Lower leg skin (tissue), 3 donors: ENCODE measurements around the gene ASB16.

Source experiments
- CTCF ChIP-seq, 3 donors: fragments of 450-650 bp; IDR thresholded peaks; one replicate each; pipeline ENCODE4 v1.5.1; 2016; ENCODE audit warnings: antibody characterized with exemption in 3 of 3, mild to moderate bottlenecking in 3 of 3, moderate library complexity in 2 of 3
- POLR2A ChIP-seq, 2 donors: fragments of 450-650 bp; IDR thresholded peaks; one replicate each; pipeline ENCODE4 v1.6.1; 2016 to 2017; ENCODE audit warnings: antibody characterized with exemption in 2 of 2, mild to moderate bottlenecking in 1 of 2, moderate library complexity in 1 of 2

DNA sequence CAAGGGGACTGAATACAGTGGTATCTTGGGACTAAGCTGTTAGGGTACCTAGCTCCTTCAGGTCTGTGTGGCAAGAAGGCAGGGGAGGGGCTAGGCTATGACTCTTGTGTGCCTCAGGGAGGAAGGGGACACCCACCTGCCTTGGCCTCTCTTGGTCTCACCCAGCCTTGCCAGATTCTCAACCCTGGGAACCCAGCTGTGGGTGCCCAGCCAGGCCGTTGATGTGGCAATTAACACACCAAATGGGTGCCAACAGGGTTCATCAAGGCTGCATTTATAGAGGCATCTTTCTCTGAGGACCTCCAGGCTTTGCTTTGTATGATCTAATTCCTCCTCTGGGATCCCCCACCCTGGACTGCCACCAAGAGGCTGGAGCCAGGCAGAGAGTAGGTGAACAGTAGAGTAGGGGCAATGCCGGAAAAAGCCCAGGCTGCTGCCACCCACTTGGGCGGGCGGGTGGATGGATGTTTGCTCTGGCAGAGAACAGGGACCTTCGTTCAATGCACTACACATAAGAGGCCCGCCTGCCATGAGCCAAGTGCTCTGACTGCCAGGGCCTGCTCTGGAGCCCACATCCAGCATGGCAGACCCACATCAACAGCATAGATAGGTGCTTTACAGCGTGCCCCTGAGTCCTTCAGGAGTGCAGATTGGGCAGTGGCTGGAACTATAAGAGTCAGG, 3.2 kb upstream of the ASB16 start:
- TF ChIP-seq POLR2A (IDR thresholded peaks at IDR 0.05) (no peak), CTCF (IDR thresholded peaks at IDR 0.05) (no peak)
